B cell (primary cell): ENCODE measurements around the gene RAD21L1. TPM values are rescaled to one million over a fixed set of nuclear protein-coding genes. Genes with fewer than 3 reads are reported as not detected.

Experiments used
- ATAC-seq: fragments of 200-7000 bp; cut with Tn5 transposase; one replicate; pipeline ENCODE4 v1.10.0; 2021; ENCODE audit warnings: low read depth, mild to moderate bottlenecking, moderate number of reproducible peaks, moderate library complexity
- CTCF ChIA-PET: fragments of 350-600 bp; sonication (Branson Sonifier 250); formaldehyde crosslinking; loops from one replicate; lab custom pipeline; 2021; ENCODE audit warnings: antibody characterized with exemption, inconsistent platforms; lab: Charles Lee
- POLR2A ChIA-PET: fragments of 350-600 bp; sonication (Branson Sonifier 250); formaldehyde crosslinking; loops from one replicate; lab custom pipeline; 2021; ENCODE audit warnings: antibody characterized with exemption; lab: Charles Lee
- DNase-seq: peaks from one replicate; pipeline ENCODE4 v3.0.0; 2013
- H2AFZ ChIP-seq: 2 replicates; pipeline ENCODE4 v1.6.1; 2012; ENCODE audit warnings: mild to moderate bottlenecking, low read depth, low read length; ENCODE audit not compliant: insufficient read depth, poor library complexity, severe bottlenecking
- H3K27ac ChIP-seq, 2 donors: 1 replicate in 1 of 2; 2 replicates in 1 of 2; pipeline ENCODE4 v1.5.1; 2012 to 2013; ENCODE audit warnings: low read length in 2 of 2, mild to moderate bottlenecking in 2 of 2, moderate library complexity in 1 of 2
- H3K27me3 ChIP-seq, 4 experiments: fragments of 200-600 bp in 1 of 4; sonication (generic) in 1 of 4; replicated peaks in 1 of 4; 1 replicate in 2 of 4; 2 replicates in 2 of 4; pipeline versions ENCODE4 v1.6.1 to v1.7.0; 2013 to 2016; ENCODE audit warnings: low read length in 3 of 4, mild to moderate bottlenecking in 2 of 4, mixed read lengths in 1 of 4, moderate library complexity in 1 of 4; ENCODE audit not compliant: insufficient read depth in 4 of 4, control insufficient read depth in 3 of 4; ENCODE audit errors: control extremely low read depth in 1 of 4
- H3K36me3 ChIP-seq, 2 experiments: replicated peaks in 1 of 2; 1 replicate in 1 of 2; 2 replicates in 1 of 2; pipeline versions ENCODE4 v1.6.1 to v1.7.1; 2013; ENCODE audit warnings: low read length in 1 of 2; ENCODE audit not compliant: insufficient read depth in 2 of 2, control insufficient read depth in 1 of 2; ENCODE audit errors: control extremely low read depth in 1 of 2, extremely low read depth in 1 of 2
- H3K4me1 ChIP-seq, 2 donors: fragments of 200-600 bp in 1 of 2; sonication (generic) in 1 of 2; 1 replicate in 1 of 2; 2 replicates in 1 of 2; pipeline versions ENCODE4 v1.5.1 to v1.6.1; 2013 to 2017; ENCODE audit warnings: low read length in 2 of 2; ENCODE audit not compliant: control insufficient read depth in 2 of 2, insufficient read depth in 2 of 2
- H3K4me2 ChIP-seq: replicated peaks from 2 replicates; pipeline ENCODE3; 2012; ENCODE audit warnings: mild to moderate bottlenecking, low read depth, low read length; ENCODE audit not compliant: poor library complexity, severe bottlenecking
- H3K4me3 ChIP-seq, 5 experiments: fragments of 200-600 bp in 1 of 5; sonication (generic) in 1 of 5; 1 replicate in 3 of 5; 2 replicates in 2 of 5; pipeline versions ENCODE4 v1.5.1 to v1.7.0; 2011 to 2016; ENCODE audit warnings: low read length in 4 of 5, mild to moderate bottlenecking in 4 of 5, low read depth in 2 of 5, control low read depth in 1 of 5, moderate library complexity in 1 of 5; ENCODE audit not compliant: insufficient read depth in 1 of 5; ENCODE audit errors: control extremely low read depth in 1 of 5, extremely low read depth in 1 of 5
- H3K79me2 ChIP-seq: fragments of 200-600 bp; sonication (generic); one replicate; pipeline ENCODE4 v1.6.0; 2016; ENCODE audit warnings: low read length; ENCODE audit not compliant: control insufficient read depth, insufficient read depth
- H3K9ac ChIP-seq: fragments of 200-600 bp; sonication (generic); 2 replicates; pipeline ENCODE4 v1.6.1; 2017; ENCODE audit warnings: mild to moderate bottlenecking, low read length, moderate library complexity
- H3K9me3 ChIP-seq, 3 donors: one replicate each; pipeline versions ENCODE4 v1.6.1 to v1.7.1; 2013; ENCODE audit warnings: low read length in 2 of 3; ENCODE audit not compliant: control insufficient read depth in 2 of 3, insufficient read depth in 1 of 3; ENCODE audit errors: control extremely low read depth in 1 of 3
- H4K20me1 ChIP-seq: 2 replicates; pipeline ENCODE4 v1.6.0; 2012; ENCODE audit warnings: mild to moderate bottlenecking, low read length; ENCODE audit not compliant: insufficient read depth, control insufficient read depth, poor library complexity, severe bottlenecking
- H3K27ac Mint-ChIP-seq: one replicate; pipeline ENCODE4 v1.8.0; 2021; ENCODE audit warnings: mixed read lengths
- H3K27me3 Mint-ChIP-seq: one replicate; pipeline ENCODE4 v1.8.0; 2021; ENCODE audit warnings: mixed read lengths
- H3K4me1 Mint-ChIP-seq: one replicate; pipeline ENCODE4 v1.8.0; 2021; ENCODE audit warnings: mixed read lengths
- H3K4me3 Mint-ChIP-seq: one replicate; pipeline ENCODE4 v1.8.0; 2021; ENCODE audit warnings: mixed read lengths
- H3K9me3 Mint-ChIP-seq: one replicate; pipeline ENCODE4 v1.8.0; 2022; ENCODE audit warnings: mixed read lengths; ENCODE audit not compliant: insufficient read depth
- EZH2 ChIP-seq: IDR thresholded peaks from 2 replicates; pipeline ENCODE4 v1.6.1; 2012; ENCODE audit warnings: borderline replicate concordance, low read depth, mild to moderate bottlenecking, moderate library complexity, low read length; ENCODE audit not compliant: insufficient read depth, poor library complexity, severe bottlenecking
- WGBS: methylation state at CpG from one replicate; pipeline ENCODE4 v1.1.5; 2013; ENCODE audit warnings: missing lambda C conversion rate; ENCODE audit not compliant: insufficient coverage; 5-methylcytosine and 5-hydroxymethylcytosine counted together
- intact Hi-C: fragments of 100-400 bp; cut with micrococcal nuclease; formaldehyde crosslinking; loops from one replicate; pipeline ENCODE4 v1.10.0; 2022
- polyA plus RNA-seq: library from polyadenylated mRNA; depleted of rRNA; stranded (reverse); fragments of >200 nt; gene quantifications from 2 replicates; pipeline ENCODE4 v1.2.3, GENCODE V29; 2012
- total RNA-seq, 2 donors: library from RNA; stranded (reverse); fragments of 120-200 nt in 1 of 2; gene quantifications; 1 replicate in 1 of 2; 2 replicates in 1 of 2; pipeline versions ENCODE4 v1.2.3 to v1.2.4, GENCODE V29; 2013 to 2022
- TF ChIP-seq, protein P1 (sequence below): fragments of 200-600 bp; IDR thresholded peaks from one replicate; pipeline ENCODE4 v1.8.0; 2022; ENCODE audit warnings: antibody characterized with exemption, mild to moderate bottlenecking

The RAD21L1 gene
- total and polyA plus RNA-seq, 2 donors (not counting 1 experiment from before 2014, with no cell fraction given): not detected

DNA sequence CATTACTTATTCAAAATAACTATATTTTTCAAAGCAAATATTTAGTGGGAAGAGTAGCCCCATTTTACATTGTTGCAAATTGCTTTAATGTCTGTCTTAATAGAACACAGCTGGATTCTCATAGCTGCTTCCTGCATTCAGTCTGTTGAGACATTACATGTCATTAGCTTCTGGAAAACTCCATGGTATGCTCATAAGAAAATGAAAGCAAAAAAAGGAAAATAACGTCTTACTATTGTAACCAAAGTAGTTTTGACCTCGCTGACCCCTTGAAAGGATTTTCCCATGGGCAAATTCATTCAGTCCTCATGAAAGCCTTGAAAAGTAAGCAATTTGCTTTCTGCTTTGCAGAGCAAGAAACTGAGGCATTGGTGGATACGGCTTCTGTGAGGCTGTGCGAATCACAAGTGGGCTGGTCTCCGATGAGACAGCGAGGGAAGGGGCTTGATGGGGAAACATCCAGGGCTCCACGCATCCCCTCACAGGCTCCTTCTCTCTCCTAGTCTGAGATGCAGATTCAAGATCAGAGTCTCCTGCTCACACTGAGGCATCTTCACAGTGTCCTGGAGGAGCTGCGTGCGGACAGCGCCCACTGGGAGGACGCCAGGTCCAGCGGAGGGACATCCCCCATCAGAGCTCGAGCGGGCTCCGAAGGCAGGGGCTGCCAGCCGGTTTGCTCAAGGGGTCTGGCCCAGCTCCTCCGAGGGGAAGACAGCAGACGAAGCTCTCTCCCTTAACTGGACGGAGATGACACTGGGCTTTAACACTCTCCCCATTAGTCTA is 19.3 kb upstream of the RAD21L1 start:
- H3K4me3 Mint-ChIP-seq: no peak overlapping the region
- TF ChIP-seq, protein P1, sequence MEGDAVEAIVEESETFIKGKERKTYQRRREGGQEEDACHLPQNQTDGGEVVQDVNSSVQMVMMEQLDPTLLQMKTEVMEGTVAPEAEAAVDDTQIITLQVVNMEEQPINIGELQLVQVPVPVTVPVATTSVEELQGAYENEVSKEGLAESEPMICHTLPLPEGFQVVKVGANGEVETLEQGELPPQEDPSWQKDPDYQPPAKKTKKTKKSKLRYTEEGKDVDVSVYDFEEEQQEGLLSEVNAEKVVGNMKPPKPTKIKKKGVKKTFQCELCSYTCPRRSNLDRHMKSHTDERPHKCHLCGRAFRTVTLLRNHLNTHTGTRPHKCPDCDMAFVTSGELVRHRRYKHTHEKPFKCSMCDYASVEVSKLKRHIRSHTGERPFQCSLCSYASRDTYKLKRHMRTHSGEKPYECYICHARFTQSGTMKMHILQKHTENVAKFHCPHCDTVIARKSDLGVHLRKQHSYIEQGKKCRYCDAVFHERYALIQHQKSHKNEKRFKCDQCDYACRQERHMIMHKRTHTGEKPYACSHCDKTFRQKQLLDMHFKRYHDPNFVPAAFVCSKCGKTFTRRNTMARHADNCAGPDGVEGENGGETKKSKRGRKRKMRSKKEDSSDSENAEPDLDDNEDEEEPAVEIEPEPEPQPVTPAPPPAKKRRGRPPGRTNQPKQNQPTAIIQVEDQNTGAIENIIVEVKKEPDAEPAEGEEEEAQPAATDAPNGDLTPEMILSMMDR: no peak
- no peak for TF ChIP-seq EZH2
- ATAC-seq (no peak), DNase-seq (no peak)
- CTCF ChIA-PET: no interaction called here
- H2AFZ ChIP-seq: no peak overlapping the region
- H3K79me2 ChIP-seq: no peaks in the 10 kb centered on the region
- no peak overlapping the region for H3K27ac Mint-ChIP-seq
- WGBS: 92% methylated on average over 17 of the region's 19 CpGs
- no peaks in the 10 kb centered on the region for H3K9me3 Mint-ChIP-seq
- intact Hi-C loops: no loop called here
- POLR2A ChIA-PET: no interaction called here
- no peaks in the 10 kb centered on the region for H3K9me3 ChIP-seq
- peaks cover 0 to 5% (median 4%) of the 10 kb centered on the region in 4 experiments for H3K27me3 ChIP-seq
- H4K20me1 ChIP-seq: no peaks in the 10 kb centered on the region
- H3K4me1 ChIP-seq: no peaks in the 10 kb centered on the region
- H3K27me3 Mint-ChIP-seq: peaks cover 19% of the 10 kb centered on the region
- no peaks in the 10 kb centered on the region for H3K36me3 ChIP-seq
- no peak overlapping the region for H3K4me2 ChIP-seq
- H3K27ac ChIP-seq: no peak overlapping the region
- H3K4me1 Mint-ChIP-seq: no peaks in the 10 kb centered on the region
- H3K9ac ChIP-seq: no peak overlapping the region
- no peak overlapping the region for H3K4me3 ChIP-seq

DNA sequence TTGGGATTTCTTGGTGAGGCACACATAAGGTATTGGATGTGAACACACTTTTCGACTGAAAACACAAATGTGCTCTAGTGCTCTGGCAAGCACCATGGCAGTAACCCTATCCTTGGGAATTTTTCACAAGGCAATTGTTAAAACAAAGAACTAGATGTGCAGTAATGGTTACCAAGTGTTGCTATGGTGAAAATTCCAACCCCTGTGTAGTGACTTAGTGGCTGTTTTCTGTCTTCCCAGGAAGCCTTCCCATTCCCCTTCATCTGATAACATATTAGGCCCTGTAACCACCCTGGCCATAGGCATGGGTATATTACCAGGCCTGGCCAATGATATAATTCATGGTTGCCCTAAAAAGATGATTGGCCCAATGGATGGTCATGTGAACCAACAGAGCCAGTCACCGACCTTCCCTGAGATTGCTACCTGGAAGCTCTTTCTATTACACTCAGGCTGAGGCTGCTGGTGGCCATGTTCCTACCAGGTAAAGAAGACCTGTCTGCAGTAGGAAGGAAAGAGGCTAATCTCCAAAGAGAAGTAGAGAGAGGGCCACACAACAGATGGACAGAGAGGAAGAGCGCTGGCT is 18.5 kb upstream of the RAD21L1 start:
- H3K4me2 ChIP-seq: no peak overlapping the region
- no peak overlapping the region for H3K27ac ChIP-seq
- H3K36me3 ChIP-seq: no peaks in the 10 kb centered on the region
- H3K79me2 ChIP-seq: no peaks in the 10 kb centered on the region
- Mint-ChIP-seq H3K9me3 (no peaks in the 10 kb centered on the region), H3K4me3 (no peak overlapping the region), H3K4me1 (no peaks in the 10 kb centered on the region), H3K27me3 (peaks cover 28% of the 10 kb centered on the region), H3K27ac (no peak overlapping the region)
- DNase-seq: no peak
- no peak for TF ChIP-seq EZH2
- TF ChIP-seq, protein P1: no peak
- no peak overlapping the region for H2AFZ ChIP-seq
- no peak overlapping the region for H3K4me3 ChIP-seq
- intact Hi-C loops: no loop called here
- 100% methylated on average over 2 of the region's 3 CpGs for WGBS
- no peaks in the 10 kb centered on the region for H3K4me1 ChIP-seq
- ATAC-seq: no peak
- POLR2A ChIA-PET: no interaction called here
- no peaks in the 10 kb centered on the region for H3K9me3 ChIP-seq
- no peaks in the 10 kb centered on the region for H4K20me1 ChIP-seq
- H3K27me3 ChIP-seq: peaks cover 0 to 9% (median 7%) of the 10 kb centered on the region in 4 experiments
- no peak overlapping the region for H3K9ac ChIP-seq
- CTCF ChIA-PET: no interaction called here
